ENCODE measurements around the gene FANCC. TPM values are rescaled to one million over a fixed set of nuclear protein-coding genes. Genes with fewer than 3 reads are reported as not detected.
"Not testable (repeated sequence)": the region's sequence is repeated elsewhere in the genome, so short reads cannot be mapped to it uniquely, and the experiment has no call there.

Gene FANCC
- total and polyA plus RNA-seq, 10 donors = 0.89 to 9.7 (median 6.6) TPM

- TF ChIP-seq POLR2A (IDR thresholded peaks at IDR 0.05) = no peak
- TF ChIP-seq, protein P1, sequence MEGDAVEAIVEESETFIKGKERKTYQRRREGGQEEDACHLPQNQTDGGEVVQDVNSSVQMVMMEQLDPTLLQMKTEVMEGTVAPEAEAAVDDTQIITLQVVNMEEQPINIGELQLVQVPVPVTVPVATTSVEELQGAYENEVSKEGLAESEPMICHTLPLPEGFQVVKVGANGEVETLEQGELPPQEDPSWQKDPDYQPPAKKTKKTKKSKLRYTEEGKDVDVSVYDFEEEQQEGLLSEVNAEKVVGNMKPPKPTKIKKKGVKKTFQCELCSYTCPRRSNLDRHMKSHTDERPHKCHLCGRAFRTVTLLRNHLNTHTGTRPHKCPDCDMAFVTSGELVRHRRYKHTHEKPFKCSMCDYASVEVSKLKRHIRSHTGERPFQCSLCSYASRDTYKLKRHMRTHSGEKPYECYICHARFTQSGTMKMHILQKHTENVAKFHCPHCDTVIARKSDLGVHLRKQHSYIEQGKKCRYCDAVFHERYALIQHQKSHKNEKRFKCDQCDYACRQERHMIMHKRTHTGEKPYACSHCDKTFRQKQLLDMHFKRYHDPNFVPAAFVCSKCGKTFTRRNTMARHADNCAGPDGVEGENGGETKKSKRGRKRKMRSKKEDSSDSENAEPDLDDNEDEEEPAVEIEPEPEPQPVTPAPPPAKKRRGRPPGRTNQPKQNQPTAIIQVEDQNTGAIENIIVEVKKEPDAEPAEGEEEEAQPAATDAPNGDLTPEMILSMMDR (IDR thresholded peaks at IDR 0.05 in 8 of 11, conservative IDR thresholded peaks at IDR 0.05 in 3 of 11) = no peak
- TF ChIP-seq POLR2AphosphoS5 (IDR thresholded peaks at IDR 0.05) = no peak
- DNase-seq = no peak
- WGBS, 5 donors = 80 to 90% (median 85%) methylated on average over 3 of the region's 3 CpGs
- H3K27ac ChIP-seq = no peak overlapping the region
- H3K27me3 ChIP-seq (replicated peaks in 1 of 7) = no peaks in the 10 kb centered on the region
- no peak overlapping the region for H3K4me3 ChIP-seq
- intact Hi-C loops (cut with DNase I; ENCODE audit: low total_unique reads) = no loop called here
- no peaks in the 10 kb centered on the region for H3K36me3 ChIP-seq
- peaks cover 0 to 3% (median 0%) of the 10 kb centered on the region in 8 donors for H3K9me3 ChIP-seq
- H3K4me1 ChIP-seq = no peaks in the 10 kb centered on the region
These were observed 20.2 kb downstream of the FANCC start for GRCh38 chr9:95297316-95297715.

GRCh38 chr9:95296761-95297160, 20.7 kb downstream of the FANCC start:
- H3K27me3 ChIP-seq (replicated peaks in 1 of 7) = no peaks in the 10 kb centered on the region
- H3K4me3 ChIP-seq = no peak overlapping the region
- TF ChIP-seq, protein P1 (IDR thresholded peaks at IDR 0.05 in 8 of 11, conservative IDR thresholded peaks at IDR 0.05 in 3 of 11) = no peak
- TF ChIP-seq POLR2A (IDR thresholded peaks at IDR 0.05) (no peak), POLR2AphosphoS5 (IDR thresholded peaks at IDR 0.05) (no peak)
- H3K27ac ChIP-seq = no peak overlapping the region
- no peak for DNase-seq
- 88 to 100% (median 98%) methylated on average over 1 of the region's 1 CpG for WGBS, 5 donors
- H3K36me3 ChIP-seq = no peaks in the 10 kb centered on the region
- H3K9me3 ChIP-seq = peaks cover 0 to 3% (median 0%) of the 10 kb centered on the region in 8 donors
- intact Hi-C loops (cut with DNase I; ENCODE audit: low total_unique reads) = no loop called here
- H3K4me1 ChIP-seq = no peaks in the 10 kb centered on the region

DNA sequence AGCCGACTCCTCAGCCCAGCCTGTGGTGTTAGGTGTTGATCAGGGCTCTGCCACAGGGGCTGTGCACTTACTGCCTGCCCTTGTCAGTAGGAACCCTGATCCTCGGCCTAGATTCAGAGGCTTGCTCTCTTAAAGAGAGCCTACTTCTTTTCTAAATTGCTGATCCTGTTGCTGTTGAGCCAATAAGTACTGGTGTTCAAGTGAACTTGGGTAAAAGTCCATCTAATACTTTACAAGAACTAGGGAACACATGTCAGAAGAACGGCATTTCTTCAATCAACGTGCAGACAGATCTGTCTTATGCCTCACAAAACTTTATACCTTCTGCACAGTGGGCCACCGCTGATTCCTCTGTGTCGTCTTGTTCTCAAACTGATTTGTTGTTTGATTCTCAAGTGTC, 24.2 kb downstream of the FANCC start:
- H3K27me3 ChIP-seq (replicated peaks in 1 of 7); DNase-seq; H3K4me3 ChIP-seq; H3K36me3 ChIP-seq; H3K9me3 ChIP-seq; intact Hi-C loops (cut with DNase I; ENCODE audit: low total_unique reads); H3K4me1 ChIP-seq; H3K27ac ChIP-seq: not testable (repeated sequence)
- 90 to 98% (median 94%) methylated on average over 6 of the region's 6 CpGs for WGBS, 5 donors

DNA sequence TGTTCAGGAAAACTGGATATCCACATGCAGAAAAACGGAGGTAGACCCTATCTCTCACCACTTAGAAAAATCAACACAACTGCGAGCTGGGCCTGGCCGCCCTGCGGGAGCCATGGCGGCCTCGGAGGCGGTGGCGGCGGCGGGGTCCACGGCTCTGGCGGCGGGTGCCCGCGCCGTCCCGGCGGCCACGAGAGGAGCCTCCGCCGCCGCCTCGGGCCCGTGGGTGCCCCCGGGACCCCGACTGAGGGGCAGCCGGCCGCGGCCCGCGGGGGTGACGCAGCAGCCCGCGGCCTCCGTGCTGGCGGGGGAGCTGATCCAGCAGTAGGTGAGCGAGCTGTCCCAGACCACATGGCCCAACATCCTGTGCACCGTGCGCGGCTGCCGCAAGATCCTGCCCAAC, 25.3 kb downstream of the FANCC start:
- TF ChIP-seq, protein P1 (IDR thresholded peaks at IDR 0.05 in 8 of 11, conservative IDR thresholded peaks at IDR 0.05 in 3 of 11) = no peak
- no peak for TF ChIP-seq POLR2A (IDR thresholded peaks at IDR 0.05)
- TF ChIP-seq POLR2AphosphoS5 (IDR thresholded peaks at IDR 0.05) = no peak
- H3K4me1 ChIP-seq = no peaks in the 10 kb centered on the region
- WGBS, 5 donors = 97 to 98% (median 97%) methylated on average over 16 to 41 of the region's 41 CpGs
- no peaks in the 10 kb centered on the region for H3K27me3 ChIP-seq (replicated peaks in 1 of 7)
- H3K36me3 ChIP-seq = no peaks in the 10 kb centered on the region
- peaks cover 0 to 3% (median 0%) of the 10 kb centered on the region in 8 donors for H3K9me3 ChIP-seq
- no peak overlapping the region for H3K4me3 ChIP-seq
- intact Hi-C loops (cut with DNase I; ENCODE audit: low total_unique reads) = no loop called here
- H3K27ac ChIP-seq = no peak overlapping the region
- DNase-seq = no peak

DNA sequence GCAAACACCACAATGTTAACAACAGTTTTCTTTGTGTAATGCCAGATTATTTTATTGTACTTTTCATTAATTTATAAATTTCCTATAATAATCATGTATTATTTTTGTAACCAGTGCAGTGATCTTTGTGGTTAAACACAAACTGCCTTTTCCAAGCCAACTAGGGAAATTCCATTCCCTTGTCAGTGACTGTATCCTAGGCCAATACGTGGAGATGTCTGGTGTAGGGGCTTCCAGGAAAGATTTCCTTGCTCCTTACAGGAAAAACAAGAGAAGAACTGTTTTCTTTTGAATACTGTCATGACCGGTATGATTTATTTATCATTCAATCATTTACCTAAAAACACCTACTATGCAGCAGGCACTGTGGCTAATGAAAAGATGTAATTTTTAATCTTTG, 31.4 kb downstream of the FANCC start:
- Histone ChIP-seq H3K4me1 (no peaks in the 10 kb centered on the region), H3K27me3 (replicated peaks in 1 of 7) (no peaks in the 10 kb centered on the region), H3K4me3 (no peak overlapping the region), H3K27ac (no peak overlapping the region), H3K36me3 (no peaks in the 10 kb centered on the region), H3K9me3 (peaks cover 3 to 20% (median 18%) of the 10 kb centered on the region in 8 donors)
- intact Hi-C loops (cut with DNase I; ENCODE audit: low total_unique reads) = no loop called here
- DNase-seq = no peak
- TF ChIP-seq, protein P1 (IDR thresholded peaks at IDR 0.05 in 8 of 11, conservative IDR thresholded peaks at IDR 0.05 in 3 of 11) = no peak
- TF ChIP-seq POLR2A (IDR thresholded peaks at IDR 0.05) = no peak
- no peak for TF ChIP-seq POLR2AphosphoS5 (IDR thresholded peaks at IDR 0.05)
- WGBS, 5 donors = 72 to 86% (median 82%) methylated on average over 2 of the region's 2 CpGs

Data from spleen (tissue), 11 donors.